ENCODE results near the gene NPR3.
A peak's percentile ranks its signal among the peaks of the same experiment; 100 is the strongest.

NPR3 gene

GRCh38 chr5:32753051-32753450 is 41.9 kb downstream of the NPR3 start:
- TF ChIP-seq TAF1 (IDR thresholded peaks at IDR 0.05; ENCODE audit: low read depth) (no peak), TEAD4 (IDR thresholded peaks at IDR 0.05) (no peak), CEBPB (IDR thresholded peaks at IDR 0.05) (no peak), ZBTB7A (IDR thresholded peaks at IDR 0.05; ENCODE audit: low read depth) (no peak)

- TF ChIP-seq CEBPB (IDR thresholded peaks at IDR 0.05), result no peak
- TF ChIP-seq YY1 (IDR thresholded peaks at IDR 0.05; ENCODE audit: low read depth), result no peak
These were observed 42.6 kb downstream of the NPR3 start for GRCh38 chr5:32753765-32754164.

- TF ChIP-seq EGR1 (IDR thresholded peaks at IDR 0.05) (no peak), FOXM1 (IDR thresholded peaks at IDR 0.05; ENCODE audit: borderline replicate concordance, low read depth) (no peak), TAF1 (IDR thresholded peaks at IDR 0.05; ENCODE audit: low read depth) (no peak), TCF12 (IDR thresholded peaks at IDR 0.05; ENCODE audit: low read depth) (no peak), MAX (IDR thresholded peaks at IDR 0.05) (no peak)
These were observed 43.2 kb downstream of the NPR3 start for GRCh38 chr5:32754284-32754683.

- TF ChIP-seq EP300 (IDR thresholded peaks at IDR 0.05; ENCODE audit: borderline replicate concordance), result peak; percentile 41; the same call in 1 of the 2 replicates
- TF ChIP-seq TEAD4 (IDR thresholded peaks at IDR 0.05), result peak; percentile 51
- TF ChIP-seq REST (IDR thresholded peaks at IDR 0.05; ENCODE audit: low read depth), result no peak
- TF ChIP-seq MAX (IDR thresholded peaks at IDR 0.05), result peak; percentile 38; the same call in 1 of the 2 replicates
These were observed 49.0 kb downstream of the NPR3 start for GRCh38 chr5:32760091-32760509.

GRCh38 chr5:32765266-32765665 is 54.1 kb downstream of the NPR3 start:
- TF ChIP-seq FOXM1 (IDR thresholded peaks at IDR 0.05; ENCODE audit: borderline replicate concordance, low read depth) (no peak), MAX (IDR thresholded peaks at IDR 0.05) (no peak), NFIC (IDR thresholded peaks at IDR 0.05) (no peak), USF1 (IDR thresholded peaks at IDR 0.05) (no peak), CREB1 (IDR thresholded peaks at IDR 0.05; ENCODE audit: low read depth) (no peak), TCF12 (IDR thresholded peaks at IDR 0.05; ENCODE audit: low read depth) (no peak), ZBTB7A (IDR thresholded peaks at IDR 0.05; ENCODE audit: low read depth) (no peak)

- TF ChIP-seq TAF1 (IDR thresholded peaks at IDR 0.05; ENCODE audit: low read depth) (no peak), FOXM1 (IDR thresholded peaks at IDR 0.05; ENCODE audit: borderline replicate concordance, low read depth) (no peak), REST (IDR thresholded peaks at IDR 0.05; ENCODE audit: low read depth) (no peak), CEBPB (IDR thresholded peaks at IDR 0.05) (no peak), YY1 (IDR thresholded peaks at IDR 0.05; ENCODE audit: low read depth) (no peak), TCF12 (IDR thresholded peaks at IDR 0.05; ENCODE audit: low read depth) (no peak), EP300 (IDR thresholded peaks at IDR 0.05; ENCODE audit: borderline replicate concordance) (no peak)
These were observed 56.9 kb downstream of the NPR3 start for GRCh38 chr5:32767948-32768467.

- TF ChIP-seq YY1 (IDR thresholded peaks at IDR 0.05; ENCODE audit: low read depth) (no peak), EGR1 (IDR thresholded peaks at IDR 0.05) (no peak), USF1 (IDR thresholded peaks at IDR 0.05) (no peak), NFIC (IDR thresholded peaks at IDR 0.05) (no peak)
These were observed 58.6 kb downstream of the NPR3 start for GRCh38 chr5:32769711-32770110.

All from Ishikawa (cell line).